ENCODE data around the gene TXNDC9.
A peak's percentile ranks its signal among the peaks of the same experiment; 100 is the strongest.
"Not testable (repeated sequence)": the region's sequence is repeated elsewhere in the genome, so short reads cannot be mapped to it uniquely, and the experiment has no call there.

The TXNDC9 gene

GRCh38 chr2:99335911-99336803, at the start of gene TXNDC9:
Gene TXNDC9, minus strand, starts transcription at chr2:99336333. Its CDS starts 3,123 bp downstream, at chr2:99333210.
- peak; percentile 100 for DNase-seq

GRCh38 chr2:99382143-99382542, 46.0 kb upstream of the TXNDC9 start:
- no peak for DNase-seq

GRCh38 chr2:99380376-99381010, 44.4 kb upstream of the TXNDC9 start:
- DNase-seq = no peak

- no peak for DNase-seq
Measured at GRCh38 chr2:99377879-99378278, 41.7 kb upstream of the TXNDC9 start.

- DNase-seq = no peak
Measured at GRCh38 chr2:99376254-99376864, 40.2 kb upstream of the TXNDC9 start.

- DNase-seq = no peak
Measured at GRCh38 chr2:99374747-99375146, 38.6 kb upstream of the TXNDC9 start.

- DNase-seq = no peak
Measured at GRCh38 chr2:99373144-99373543, 37.0 kb upstream of the TXNDC9 start.

GRCh38 chr2:99368854-99369253, 32.7 kb upstream of the TXNDC9 start:
- not testable (repeated sequence) for DNase-seq

GRCh38 chr2:99365661-99366060, 29.5 kb upstream of the TXNDC9 start:
- no peak for DNase-seq

GRCh38 chr2:99356853-99357252, 20.7 kb upstream of the TXNDC9 start:
- DNase-seq = no peak

- DNase-seq = not testable (repeated sequence)
Measured at GRCh38 chr2:99354825-99355224, 18.7 kb upstream of the TXNDC9 start.

GRCh38 chr2:99354070-99354469, 17.9 kb upstream of the TXNDC9 start:
- no peak for DNase-seq

- no peak for DNase-seq
Measured at GRCh38 chr2:99350194-99350593, 14.1 kb upstream of the TXNDC9 start.

GRCh38 chr2:99348173-99348572, 12.0 kb upstream of the TXNDC9 start:
- DNase-seq = no peak

- no peak for DNase-seq
Measured at GRCh38 chr2:99346218-99346617, 10.1 kb upstream of the TXNDC9 start.

- not testable (repeated sequence) for DNase-seq
Measured at GRCh38 chr2:99345446-99345845, 9.3 kb upstream of the TXNDC9 start.

GRCh38 chr2:99342536-99342935, 6.4 kb upstream of the TXNDC9 start:
- no peak for DNase-seq

GRCh38 chr2:99340669-99341236, 4.6 kb upstream of the TXNDC9 start:
- no peak for DNase-seq

GRCh38 chr2:99338029-99338585, 2.0 kb upstream of the TXNDC9 start:
- peak; percentile 58 for DNase-seq

- DNase-seq = peak; percentile 98
Measured at GRCh38 chr2:99337113-99338028, 1.2 kb upstream of the TXNDC9 start, which contains the start of gene EIF5B. Gene EIF5B, plus strand, starts transcription at chr2:99337389. Its CDS starts 166 bp downstream, at chr2:99337555.

- no peak for DNase-seq
Measured at GRCh38 chr2:99336804-99337112, 625 bp upstream of the TXNDC9 start.

- no peak for DNase-seq
Measured at GRCh38 chr2:99325384-99325783, 10.7 kb downstream of the TXNDC9 start.
